D721Med (cell line): Measurements from ENCODE around the gene MAST1.
"Not testable (repeated sequence)": the region's sequence is repeated elsewhere in the genome, so short reads cannot be mapped to it uniquely, and the experiment has no call there.

Source experiments
- DNase-seq: peaks from one replicate; pipeline ENCODE4 v3.0.0; 2011; ENCODE audit warnings: low spot score; ENCODE audit not compliant: insufficient read length
- FAIRE-seq: peaks from 2 replicates; lab custom pipeline; 2011; peaks lifted over from hg19 to GRCh38; lab: Jason Lieb, UNC
- CTCF ChIP-seq: IDR thresholded peaks from 2 replicates; pipeline ENCODE4 v1.5.1; 2012; ENCODE audit warnings: mild to moderate bottlenecking, control low read depth; ENCODE audit not compliant: insufficient read depth; ENCODE audit errors: missing control alignments

MAST1 gene

GRCh38 chr19:12886651-12886968 is 48.3 kb downstream of the MAST1 start:
- no peak for TF ChIP-seq CTCF
- no peak for FAIRE-seq
- DNase-seq = no peak

- no peak for TF ChIP-seq CTCF
- no peak for DNase-seq
- no peak for FAIRE-seq
Measured at GRCh38 chr19:12886969-12887747, 48.8 kb downstream of the MAST1 start, which contains the start of gene KLF1. Gene KLF1 (minus strand): TSS chr19:12887201. CDS start chr19:12887140, 61 bp downstream.

GRCh38 chr19:12888006-12888603 is 49.8 kb downstream of the MAST1 start:
- DNase-seq (no peak), FAIRE-seq (no peak)
- TF ChIP-seq CTCF = no peak

GRCh38 chr19:12890299-12890786 is 52.0 kb downstream of the MAST1 start:
- FAIRE-seq, DNase-seq: not testable (repeated sequence)

GRCh38 chr19:12890787-12891552 is 52.7 kb downstream of the MAST1 start, which contains the start of gene GCDH:
Gene GCDH (plus strand): TSS chr19:12891160. CDS start chr19:12891305, 145 bp downstream.
- DNase-seq (peak; percentile 95), FAIRE-seq (no peak)
- peak; percentile 18 for TF ChIP-seq CTCF

- no peak for TF ChIP-seq CTCF
- DNase-seq (no peak), FAIRE-seq (no peak)
Measured at GRCh38 chr19:12891553-12892021, 53.3 kb downstream of the MAST1 start.

GRCh38 chr19:12893582-12893981 is 55.3 kb downstream of the MAST1 start:
- no peak for DNase-seq
- no peak for TF ChIP-seq CTCF
- FAIRE-seq = no peak
